Neutrophil (primary cell): ENCODE data around the gene SPG7.

Experiments
- H3K27ac ChIP-seq: fragments of 200-600 bp; sonication (generic); 2 replicates; pipeline ENCODE4 v1.5.1; 2016; ENCODE audit warnings: mild to moderate bottlenecking, moderate library complexity
- H3K27me3 ChIP-seq: fragments of 200-600 bp; sonication (generic); 2 replicates; pipeline ENCODE4 v1.6.0; 2016; ENCODE audit warnings: mild to moderate bottlenecking
- H3K36me3 ChIP-seq: fragments of 200-600 bp; sonication (generic); 2 replicates; pipeline ENCODE4 v1.5.1; 2017
- H3K4me1 ChIP-seq, 2 experiments: fragments of 200-600 bp in 1 of 2; sonication (generic) in 1 of 2; 1 replicate in 1 of 2; 2 replicates in 1 of 2; pipeline versions ENCODE4 v1.5.1 to v1.6.1; 2013 to 2016; ENCODE audit warnings: low read depth in 1 of 2, low read length in 1 of 2, mild to moderate bottlenecking in 1 of 2, moderate library complexity in 1 of 2; ENCODE audit not compliant: control insufficient read depth in 1 of 2, insufficient read depth in 1 of 2
- H3K4me3 ChIP-seq, 2 experiments: fragments of 200-600 bp in 1 of 2; sonication (generic) in 1 of 2; 1 replicate in 1 of 2; 2 replicates in 1 of 2; pipeline ENCODE4 v1.5.1; 2013 to 2016; ENCODE audit warnings: low read depth in 1 of 2, low read length in 1 of 2, mild to moderate bottlenecking in 1 of 2, moderate library complexity in 1 of 2
- H3K9me3 ChIP-seq: fragments of 200-600 bp; sonication (generic); 2 replicates; pipeline ENCODE4 v1.5.1; 2016
- CTCF ChIP-seq: fragments of 200-600 bp; sonication (generic); IDR thresholded peaks from 2 replicates; pipeline ENCODE4 v1.5.1; 2016; ENCODE audit warnings: antibody characterized with exemption

Gene SPG7

DNA sequence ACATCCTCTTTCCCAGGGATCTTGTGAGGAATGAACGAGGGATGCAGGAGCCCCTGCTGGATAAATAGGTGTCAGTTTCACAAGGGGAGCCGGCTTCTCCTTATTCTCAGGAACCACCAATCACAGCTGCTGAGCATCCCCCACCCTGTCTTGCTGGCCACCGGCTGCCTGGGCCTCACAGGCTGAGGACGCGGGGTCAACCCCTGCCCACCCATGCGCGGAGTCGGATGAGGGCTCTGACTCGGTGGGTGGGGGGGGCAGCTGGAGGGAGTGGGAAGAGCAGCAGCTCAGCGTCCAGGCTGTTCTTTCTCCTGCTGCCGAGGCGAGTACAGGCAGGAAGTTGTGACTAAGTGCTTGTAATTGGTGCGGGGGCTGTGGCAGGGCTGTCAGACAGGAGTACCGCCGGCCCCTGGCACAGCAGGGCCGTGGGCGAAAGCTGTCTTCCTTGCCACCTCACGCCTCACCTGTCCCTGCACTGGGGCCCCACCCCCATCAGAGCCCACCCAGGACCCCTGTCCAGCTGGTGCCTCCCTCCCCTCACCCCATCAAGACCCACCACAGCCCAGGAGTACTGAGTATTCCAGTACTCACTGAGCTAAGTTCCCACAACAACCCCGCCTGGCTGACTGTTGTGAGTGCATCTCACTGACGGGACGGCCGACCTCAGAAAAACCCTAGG, 94.2 kb downstream of the SPG7 start:
- peaks cover 20% of the 10 kb centered on the region for H3K27me3 ChIP-seq
- H3K4me1 ChIP-seq: no peaks in the 10 kb centered on the region
- no peak overlapping the region for H3K27ac ChIP-seq
- H3K4me3 ChIP-seq: no peak overlapping the region
- TF ChIP-seq CTCF: no peak
- no peaks in the 10 kb centered on the region for H3K36me3 ChIP-seq
- H3K9me3 ChIP-seq: no peaks in the 10 kb centered on the region

DNA sequence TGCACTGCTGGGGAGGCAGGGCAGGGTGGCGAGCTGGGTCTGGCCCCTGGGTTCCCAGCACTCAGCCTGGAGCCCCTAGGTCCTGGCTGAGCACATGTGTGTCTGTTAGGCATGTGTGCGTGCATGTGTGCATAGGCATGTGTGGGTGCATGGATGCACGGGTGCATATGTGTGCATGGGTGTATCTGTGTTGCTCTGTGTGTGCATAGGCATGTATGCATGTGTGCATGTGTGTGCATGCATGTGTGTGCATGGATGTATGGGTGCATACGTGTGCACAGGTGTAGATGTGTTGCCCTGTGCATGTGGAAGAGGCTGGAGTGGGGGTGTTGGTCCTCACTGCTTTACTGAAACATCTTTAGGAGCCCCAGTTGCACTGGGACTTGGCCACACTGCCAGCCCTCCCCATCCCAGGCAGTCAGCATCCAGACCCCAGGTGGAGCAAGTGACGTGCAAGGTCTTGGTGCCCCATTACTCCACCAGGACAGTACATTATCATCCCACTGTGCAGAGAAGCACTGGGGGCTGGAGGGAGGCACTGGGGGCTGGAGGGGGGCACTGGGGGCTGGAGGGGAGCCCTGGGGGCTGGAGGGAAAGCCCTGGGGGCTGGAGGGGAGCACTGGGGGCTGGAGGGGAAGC, 94.9 kb downstream of the SPG7 start:
- no peaks in the 10 kb centered on the region for H3K9me3 ChIP-seq
- H3K27ac ChIP-seq: no peak overlapping the region
- H3K4me3 ChIP-seq: no peak overlapping the region
- no peaks in the 10 kb centered on the region for H3K4me1 ChIP-seq
- no peaks in the 10 kb centered on the region for H3K36me3 ChIP-seq
- no peak for TF ChIP-seq CTCF
- H3K27me3 ChIP-seq: peaks cover 20% of the 10 kb centered on the region

- no peaks in the 10 kb centered on the region for H3K36me3 ChIP-seq
- no peaks in the 10 kb centered on the region for H3K9me3 ChIP-seq
- H3K4me3 ChIP-seq: no peak overlapping the region
- no peaks in the 10 kb centered on the region for H3K4me1 ChIP-seq
- peaks cover 20% of the 10 kb centered on the region for H3K27me3 ChIP-seq
- no peak overlapping the region for H3K27ac ChIP-seq
- no peak for TF ChIP-seq CTCF
Measured at GRCh38 chr16:89604764-89605163, 96.6 kb downstream of the SPG7 start.

- no peaks in the 10 kb centered on the region for H3K36me3 ChIP-seq
- no peak for TF ChIP-seq CTCF
- H3K27ac ChIP-seq: no peak overlapping the region
- peaks cover 20% of the 10 kb centered on the region for H3K27me3 ChIP-seq
- no peaks in the 10 kb centered on the region for H3K9me3 ChIP-seq
- no peak overlapping the region for H3K4me3 ChIP-seq
- no peaks in the 10 kb centered on the region for H3K4me1 ChIP-seq
Measured at GRCh38 chr16:89605186-89605970, 97.2 kb downstream of the SPG7 start.

DNA sequence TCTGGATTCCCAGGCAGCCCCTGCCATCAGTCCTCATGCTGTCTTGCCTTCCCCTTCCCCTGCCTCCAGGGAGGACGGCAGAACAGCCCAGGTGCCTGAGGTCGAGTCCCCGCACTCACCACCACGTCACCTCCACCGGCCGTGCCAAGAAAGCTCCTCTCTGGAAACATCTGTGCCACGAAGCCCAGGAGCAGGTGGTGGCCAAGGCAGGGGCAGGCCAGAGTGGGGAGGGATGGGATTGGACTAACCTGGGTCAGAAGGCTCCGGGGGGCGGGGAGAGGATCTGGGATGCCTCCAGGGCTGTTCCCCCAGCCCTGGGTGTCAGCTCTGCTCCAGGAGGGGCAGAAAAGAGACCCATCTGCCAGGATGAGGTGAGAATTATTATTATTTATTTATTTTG, 97.8 kb downstream of the SPG7 start:
- no peaks in the 10 kb centered on the region for H3K4me1 ChIP-seq
- no peak overlapping the region for H3K4me3 ChIP-seq
- H3K27me3 ChIP-seq: peaks cover 20% of the 10 kb centered on the region
- H3K36me3 ChIP-seq: no peaks in the 10 kb centered on the region
- TF ChIP-seq CTCF: no peak
- H3K9me3 ChIP-seq: no peaks in the 10 kb centered on the region
- no peak overlapping the region for H3K27ac ChIP-seq
